GM19452 (cell line): ENCODE results near the gene CLTC.

Source experiments
- ATAC-seq: cut with Tn5 transposase; IDR thresholded peaks from one replicate; pipeline ENCODE4 v1.9.1; 2021; ENCODE audit not compliant: unreplicated experiment

The CLTC gene

GRCh38 chr17:59723041-59723440 is 103.3 kb downstream of the CLTC start:
- ATAC-seq = no peak

- ATAC-seq = no peak
Measured at GRCh38 chr17:59723607-59724006, 103.9 kb downstream of the CLTC start.

- ATAC-seq = no peak
Measured at GRCh38 chr17:59725691-59726090, 106.0 kb downstream of the CLTC start.

GRCh38 chr17:59727817-59728533 is 108.3 kb downstream of the CLTC start:
- no peak for ATAC-seq

- no peak for ATAC-seq
Measured at GRCh38 chr17:59730268-59730834, 110.7 kb downstream of the CLTC start.

GRCh38 chr17:59733697-59734096 is 114.0 kb downstream of the CLTC start:
- no peak for ATAC-seq

- ATAC-seq = no peak
Measured at GRCh38 chr17:59734226-59734625, 114.5 kb downstream of the CLTC start.

GRCh38 chr17:59737324-59737723 is 117.6 kb downstream of the CLTC start:
- no peak for ATAC-seq

- no peak for ATAC-seq
Measured at GRCh38 chr17:59743842-59744241, 124.1 kb downstream of the CLTC start.

GRCh38 chr17:59745040-59745439 is 125.3 kb downstream of the CLTC start:
- no peak for ATAC-seq
